HG03442 (cell line): ENCODE measurements around the gene CPNE2.
"Not testable (repeated sequence)": the region's sequence is repeated elsewhere in the genome, so short reads cannot be mapped to it uniquely, and the experiment has no call there.

Experiments
- ATAC-seq: cut with Tn5 transposase; IDR thresholded peaks from one replicate; pipeline ENCODE4 v1.9.1; 2021; ENCODE audit warnings: mild to moderate bottlenecking, moderate library complexity; ENCODE audit not compliant: unreplicated experiment

The CPNE2 gene

DNA sequence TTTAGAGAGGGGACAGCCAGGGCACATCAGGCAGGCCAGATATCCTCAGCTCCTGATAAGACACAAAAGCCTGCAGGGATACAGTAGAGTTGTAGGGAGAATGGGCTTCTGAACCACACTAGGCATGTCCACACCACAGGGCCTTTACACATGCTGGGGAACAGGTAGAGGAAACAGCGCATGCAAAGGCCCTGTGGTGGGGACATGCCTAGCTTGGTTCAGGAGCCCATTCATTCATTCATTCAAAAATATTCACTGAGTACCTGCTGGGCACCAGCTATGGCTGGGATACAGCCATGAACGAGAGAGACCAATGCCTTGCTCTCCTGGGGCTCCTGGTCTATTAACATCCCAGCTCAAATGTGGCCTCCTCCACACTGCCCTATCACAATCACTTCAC lies 4.4 kb downstream of the CPNE2 start:
- no peak for ATAC-seq

DNA sequence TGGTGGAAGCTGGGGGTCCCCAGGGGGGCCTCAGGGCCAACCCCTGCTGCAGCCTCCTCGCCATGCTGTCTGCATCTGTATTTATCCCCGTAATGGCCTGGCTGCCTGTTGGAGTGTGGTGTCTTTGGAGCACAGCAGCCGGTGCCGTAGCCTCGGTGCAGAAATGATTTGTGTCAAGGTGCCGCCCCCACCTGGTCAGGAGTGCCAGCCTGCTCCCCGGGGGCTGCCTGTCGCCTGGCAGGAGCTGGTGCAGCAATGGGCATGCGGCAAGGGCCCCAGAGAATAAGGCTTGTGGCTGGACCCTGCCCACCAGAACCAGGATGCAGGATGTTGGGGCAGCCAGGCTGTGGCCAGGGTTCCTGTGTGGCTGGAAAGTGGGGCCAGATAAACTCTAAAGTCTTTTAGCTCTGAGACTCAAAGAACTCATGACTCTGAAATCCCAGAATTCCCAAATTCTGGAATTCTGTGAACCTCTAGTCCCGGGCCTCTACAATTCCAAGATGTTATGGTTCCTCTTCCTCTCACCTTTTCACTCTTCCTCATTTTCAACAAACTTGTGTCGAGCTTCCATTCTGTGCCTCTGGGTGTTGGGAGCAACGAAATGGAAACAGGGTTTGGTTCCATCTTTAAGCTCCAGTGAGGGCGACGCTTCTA lies 5.9 kb downstream of the CPNE2 start:
- ATAC-seq: no peak

DNA sequence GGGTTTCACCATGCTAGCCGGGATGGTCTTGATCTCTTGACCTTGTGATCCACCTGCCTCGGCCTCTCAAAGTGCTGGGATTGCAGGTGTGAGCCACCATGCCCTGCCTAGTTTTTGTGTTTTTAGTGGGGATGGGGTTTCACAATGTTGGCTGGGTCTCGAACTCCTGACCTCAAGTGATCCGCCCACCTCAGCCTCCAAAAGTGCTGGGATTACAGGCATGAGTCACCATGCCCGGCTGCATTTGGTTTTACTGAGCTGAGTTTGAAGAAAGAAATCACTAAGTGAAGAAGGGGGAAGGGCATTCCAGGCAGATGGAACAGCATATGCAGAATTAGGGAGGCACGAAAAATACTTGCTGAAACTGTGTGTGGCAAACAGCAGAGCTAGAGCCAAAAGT lies 7.6 kb downstream of the CPNE2 start:
- ATAC-seq: not testable (repeated sequence)

DNA sequence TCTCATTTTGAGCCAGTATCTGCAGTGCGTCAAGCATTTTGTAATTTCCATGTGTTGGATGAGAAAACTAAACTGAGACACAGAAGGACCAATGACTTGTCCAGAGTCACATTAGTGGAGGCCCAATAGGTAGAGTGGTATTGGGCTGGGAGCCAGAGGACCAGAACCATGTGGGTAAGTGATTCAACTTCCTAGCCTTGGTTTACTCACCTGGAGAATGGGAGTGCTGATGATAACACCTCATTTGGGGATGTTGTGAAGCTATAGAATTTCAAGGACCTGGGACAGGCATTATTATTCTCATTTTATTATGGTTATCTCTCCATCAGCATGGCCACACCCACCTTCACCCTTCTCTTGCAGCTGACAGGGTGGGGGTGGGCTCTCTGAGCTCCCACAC lies 8.1 kb downstream of the CPNE2 start:
- no peak for ATAC-seq

DNA sequence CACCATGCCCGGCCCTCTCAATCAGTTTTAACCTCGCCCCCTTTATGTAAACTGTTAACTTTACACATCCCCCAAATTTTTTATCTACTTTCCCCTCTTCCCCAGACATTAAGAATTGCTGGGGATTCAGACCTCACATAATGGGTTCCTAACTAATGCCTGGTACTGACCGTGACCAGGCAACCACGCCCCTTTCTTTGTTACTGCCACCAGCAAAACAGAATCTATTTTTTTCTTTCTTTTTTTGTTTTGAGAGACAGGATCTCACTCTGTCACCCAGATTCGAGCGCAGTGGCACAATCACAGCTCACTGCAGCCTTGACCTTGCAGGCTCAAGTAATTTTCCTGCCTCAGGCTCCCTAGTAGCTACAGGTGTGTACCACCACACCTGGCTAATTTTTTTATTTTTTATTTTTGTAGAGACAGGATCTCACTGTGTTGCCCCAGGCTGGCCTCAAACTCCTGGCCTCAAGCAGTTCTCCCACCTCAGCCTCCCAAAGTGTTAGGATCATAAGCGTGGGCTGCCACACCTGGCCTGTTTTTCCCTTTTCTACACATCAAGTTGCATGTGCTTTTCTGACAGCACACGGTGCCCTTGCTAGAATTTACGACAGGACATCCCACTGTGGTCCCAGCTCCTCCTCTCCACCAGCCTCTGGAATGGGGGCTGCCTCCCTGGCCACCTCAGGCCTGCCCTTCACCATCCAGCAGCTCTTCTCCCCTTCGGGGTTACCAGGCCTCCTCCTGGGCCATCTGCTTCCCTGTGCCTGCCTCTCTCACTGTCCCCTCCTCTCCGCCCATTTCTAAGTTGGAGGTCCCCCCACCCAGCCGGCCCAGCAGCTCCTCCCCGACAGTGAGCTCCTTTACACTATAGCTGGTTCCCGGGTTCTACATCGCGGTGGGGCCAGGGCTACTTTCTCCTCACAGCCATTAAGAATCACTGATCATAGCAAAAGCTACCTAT lies 10.8 kb downstream of the CPNE2 start:
- ATAC-seq: no peak

DNA sequence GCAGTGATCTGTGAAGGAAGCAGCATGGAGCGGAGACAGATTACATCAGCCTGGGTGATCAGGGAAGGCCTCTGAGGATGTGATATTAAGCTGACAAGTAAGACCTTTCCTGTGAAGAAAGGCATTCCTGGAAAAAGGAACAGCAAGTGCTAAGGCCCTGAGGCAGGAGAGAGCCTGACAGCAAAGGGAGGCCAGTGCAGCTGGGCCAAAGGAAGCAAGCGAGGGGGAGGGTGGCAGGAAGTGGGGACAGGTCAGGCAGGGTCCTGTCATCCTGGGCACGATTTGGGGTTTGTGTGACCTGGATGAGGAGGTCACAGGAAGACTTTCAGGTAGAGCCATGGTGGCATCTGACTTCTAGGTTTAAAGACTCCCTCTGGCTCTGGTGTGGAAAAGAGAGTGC lies 12.3 kb downstream of the CPNE2 start:
- no peak for ATAC-seq

DNA sequence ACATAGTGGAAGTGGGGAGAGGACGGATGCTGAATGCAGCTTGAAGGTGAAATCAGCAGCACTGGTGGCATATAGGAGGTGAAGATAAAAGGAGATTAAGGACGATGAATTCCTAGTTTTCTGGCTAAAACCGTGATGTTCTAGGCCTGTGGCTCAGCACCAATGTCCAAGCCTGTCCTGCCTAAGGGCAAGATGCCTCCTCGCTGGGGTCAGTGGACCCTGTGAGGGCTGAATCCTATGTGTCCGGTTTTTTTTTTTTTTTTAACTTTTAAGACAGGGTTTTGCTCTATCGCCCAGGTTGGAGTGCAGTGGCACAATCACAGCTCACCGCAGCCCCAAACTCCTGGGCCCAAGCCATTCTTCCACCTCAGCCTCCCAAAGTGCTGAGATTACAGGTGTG lies 12.8 kb downstream of the CPNE2 start:
- ATAC-seq: no peak

DNA sequence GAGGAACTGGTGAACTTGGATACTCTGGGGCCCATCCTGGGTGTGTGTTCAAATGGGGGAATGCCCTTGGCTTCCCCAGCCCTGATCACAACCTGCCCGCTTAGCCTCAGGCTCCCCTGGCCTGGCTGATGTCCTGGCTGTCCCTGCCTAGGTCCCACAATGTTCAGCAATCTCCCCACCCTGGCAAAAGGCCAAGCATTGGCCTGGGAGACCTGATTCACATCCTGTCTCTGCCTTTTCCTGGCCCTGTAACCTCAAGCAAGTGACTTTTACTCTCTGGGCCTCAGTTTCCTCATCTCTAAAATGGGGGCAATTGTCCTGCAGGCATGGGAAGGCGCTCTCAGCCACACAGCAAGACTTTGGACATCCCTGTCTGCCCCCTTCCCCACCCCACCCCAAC lies 14.4 kb downstream of the CPNE2 start:
- ATAC-seq: no peak

DNA sequence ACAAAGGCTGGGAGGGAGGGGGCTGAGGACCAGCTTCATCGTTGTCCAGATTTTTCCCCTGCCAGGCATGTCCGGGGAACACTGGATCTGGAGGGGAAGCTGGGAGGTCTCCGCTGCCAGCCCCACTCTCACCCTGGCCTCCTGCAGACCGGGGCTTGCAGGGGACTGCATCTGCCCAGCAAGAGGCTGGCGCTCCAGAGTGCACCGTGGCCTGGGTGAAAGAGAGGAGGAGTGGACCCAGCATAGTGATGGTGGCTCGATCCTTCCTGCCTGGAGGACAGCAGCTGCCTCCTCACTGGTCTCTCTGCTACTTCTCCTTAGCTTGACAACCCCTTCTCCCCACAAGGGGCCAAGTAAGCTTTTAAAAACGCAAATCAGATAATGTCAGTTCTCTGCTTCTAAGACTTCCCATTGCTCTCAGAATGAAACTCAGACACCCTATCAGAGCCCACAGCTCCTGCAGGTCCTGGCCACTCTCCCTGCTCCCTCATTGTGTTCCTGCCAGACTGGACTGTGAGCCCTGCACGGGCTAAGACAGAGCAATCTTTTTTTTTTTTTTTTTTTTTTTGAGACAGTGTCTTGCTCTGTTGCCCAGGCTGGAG lies 15.0 kb downstream of the CPNE2 start:
- ATAC-seq: no peak

DNA sequence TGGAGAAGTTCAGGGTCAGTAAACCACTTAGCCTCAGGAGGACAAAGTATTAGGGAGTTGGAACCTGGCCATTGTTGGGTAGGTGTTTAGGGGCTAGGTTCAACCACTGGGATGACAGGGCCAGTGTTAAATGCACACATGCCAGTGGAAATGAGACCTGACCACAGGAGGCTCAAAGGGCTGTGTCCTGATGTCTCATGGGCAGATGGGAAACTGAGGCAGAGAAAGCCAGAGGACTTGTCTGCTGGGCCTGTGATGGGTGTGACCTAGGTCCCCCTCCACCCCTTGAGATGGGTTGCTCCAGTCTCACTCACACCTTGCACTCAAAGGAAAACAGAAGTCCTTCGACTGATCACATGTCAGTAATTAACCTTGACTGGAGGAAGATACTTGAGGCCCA lies 16.0 kb downstream of the CPNE2 start:
- ATAC-seq: no peak

DNA sequence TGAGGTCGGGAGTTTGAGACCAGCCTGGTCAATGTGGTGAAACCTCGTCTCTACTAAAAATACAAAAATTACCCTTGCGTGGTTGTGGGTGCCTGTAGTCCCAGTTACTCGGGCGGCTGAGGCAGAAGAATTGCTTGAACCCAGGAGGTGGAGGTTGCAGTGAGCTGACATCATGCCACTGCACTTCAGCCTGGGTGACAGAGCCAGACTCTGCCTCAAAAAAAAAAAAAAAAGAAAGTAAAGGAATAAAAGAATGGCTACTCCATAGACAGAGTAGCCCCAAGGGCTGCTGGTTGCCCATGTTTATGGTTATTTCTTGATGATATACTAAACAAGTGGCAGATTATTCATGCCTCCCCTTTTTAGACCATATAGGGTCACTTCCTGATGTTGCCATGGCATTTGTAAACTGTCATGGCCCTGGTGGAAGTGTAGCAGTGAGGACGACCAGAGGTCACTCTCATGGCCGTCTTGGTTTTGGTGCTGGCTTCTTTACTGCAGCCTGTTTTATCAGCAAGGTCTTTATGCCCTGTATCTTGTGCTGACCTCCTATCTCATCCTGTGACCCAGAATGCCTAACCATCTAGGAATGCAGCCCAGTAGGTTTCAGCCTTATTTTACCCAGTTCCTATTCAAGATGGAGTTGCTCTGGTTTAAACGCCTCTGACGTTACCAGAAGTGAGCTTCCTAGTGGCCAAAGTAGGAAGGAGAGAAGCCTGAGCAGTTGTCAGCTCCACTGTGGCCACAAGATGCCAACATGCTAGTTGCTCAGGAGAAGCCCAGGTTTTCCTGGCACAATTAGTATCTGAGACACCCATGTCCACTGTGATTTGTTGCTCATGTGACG lies 17.1 kb downstream of the CPNE2 start:
- not testable (repeated sequence) for ATAC-seq

DNA sequence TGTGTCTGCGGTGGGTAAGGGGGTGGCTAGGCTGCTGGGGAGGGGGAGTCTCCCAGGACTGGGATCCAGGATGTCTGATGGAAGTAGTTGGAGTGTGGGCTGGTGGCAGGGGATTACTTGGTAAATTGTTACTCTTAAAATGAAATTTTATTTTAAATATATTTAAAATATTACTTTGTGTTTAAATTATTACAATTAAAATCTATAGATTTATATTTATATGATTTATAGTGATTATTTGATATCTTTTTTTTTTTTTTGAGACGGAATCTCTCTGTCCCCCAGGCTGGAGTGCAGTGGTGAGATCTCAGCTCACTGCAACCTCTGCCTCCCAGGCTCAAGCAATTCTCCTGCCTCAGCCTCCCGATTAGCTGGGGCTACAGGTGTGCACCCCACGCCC lies 18.6 kb downstream of the CPNE2 start:
- ATAC-seq: no peak

DNA sequence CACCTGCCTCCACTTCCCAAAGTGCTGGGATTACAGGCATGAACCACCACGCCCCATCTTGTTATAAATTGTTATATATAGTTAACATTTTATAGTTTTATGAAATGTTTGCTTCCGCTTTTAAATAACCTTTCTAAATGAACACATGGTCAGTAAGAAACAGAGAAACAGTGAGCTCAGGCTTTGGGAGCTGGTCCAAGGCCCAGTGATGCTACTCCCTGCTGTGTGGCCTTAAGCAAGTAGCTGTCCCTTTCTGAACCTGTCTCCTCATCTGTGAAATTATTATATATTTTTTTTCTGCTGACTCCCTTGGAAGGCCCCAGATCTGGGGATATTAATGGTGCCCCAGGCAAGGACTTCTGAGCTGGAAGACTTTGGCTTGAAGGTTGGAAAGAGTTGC lies 19.0 kb downstream of the CPNE2 start:
- ATAC-seq: no peak

DNA sequence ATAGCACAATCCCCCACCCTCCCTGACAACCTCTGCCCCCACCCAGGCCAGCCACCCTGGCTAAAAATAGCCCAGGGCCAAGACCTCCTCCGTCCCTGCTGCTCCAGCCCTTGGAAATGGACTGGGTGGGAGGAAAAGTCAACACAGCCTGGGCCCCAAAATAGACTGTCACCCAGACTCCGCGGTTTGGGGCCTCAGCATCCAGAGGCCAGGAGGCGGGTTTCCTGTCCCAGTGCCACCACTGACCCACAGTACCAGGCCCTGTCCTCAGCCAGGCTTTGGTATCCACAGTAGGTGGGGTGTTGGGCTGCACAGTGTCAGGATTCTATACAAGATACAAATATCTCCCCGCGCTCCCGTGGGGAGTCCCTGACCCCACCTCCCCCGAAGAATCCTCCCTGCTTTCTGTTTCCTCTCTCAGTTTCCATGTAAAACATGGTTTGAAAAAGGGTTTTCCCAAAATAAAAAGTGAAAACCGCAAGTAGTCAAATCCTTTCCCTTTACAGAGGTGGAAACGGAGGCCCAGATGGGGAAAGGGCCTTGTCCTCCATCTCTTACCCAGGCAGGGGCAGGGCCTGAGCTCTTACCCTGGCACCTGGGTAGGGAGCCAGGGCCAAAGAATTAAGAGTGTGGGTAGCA lies 20.1 kb downstream of the CPNE2 start:
- ATAC-seq: no peak

DNA sequence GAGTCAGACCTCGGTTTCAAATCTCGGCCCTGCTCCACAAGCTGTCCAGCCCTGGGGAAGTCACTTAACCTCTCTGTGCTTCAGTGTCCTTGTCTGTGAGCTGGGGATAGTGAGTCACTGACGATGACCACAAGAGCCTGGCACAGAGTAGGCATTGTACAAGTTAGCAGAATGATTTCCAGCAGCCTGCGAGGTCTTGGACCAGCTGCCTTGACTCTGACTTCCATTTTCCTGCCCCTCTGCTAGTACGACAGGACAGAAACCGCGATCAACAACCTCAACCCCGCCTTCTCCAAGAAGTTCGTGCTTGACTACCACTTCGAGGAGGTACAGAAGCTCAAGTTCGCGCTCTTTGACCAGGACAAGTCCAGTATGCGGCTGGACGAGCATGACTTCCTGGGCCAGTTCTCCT lies 20.7 kb downstream of the CPNE2 start:
- no peak for ATAC-seq

DNA sequence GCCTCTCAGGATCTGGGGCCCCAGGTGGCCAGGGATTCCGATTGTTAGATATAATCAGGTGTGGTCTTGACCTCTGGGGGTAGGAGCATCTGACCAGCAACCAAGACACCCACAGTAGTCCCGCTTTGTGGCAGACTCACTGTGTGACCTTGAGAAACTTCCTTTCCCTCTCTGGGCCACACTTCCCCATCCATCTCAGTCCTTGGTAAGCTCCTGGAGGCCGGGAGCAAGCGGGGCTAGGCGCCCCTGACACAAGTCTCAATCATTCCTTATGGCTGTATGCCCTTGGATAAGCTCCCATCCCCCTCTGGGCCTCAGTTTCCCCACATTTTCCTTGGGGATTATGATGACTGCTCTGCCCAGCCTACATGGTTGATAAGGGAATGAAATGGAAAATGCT lies 21.3 kb downstream of the CPNE2 start:
- no peak for ATAC-seq

DNA sequence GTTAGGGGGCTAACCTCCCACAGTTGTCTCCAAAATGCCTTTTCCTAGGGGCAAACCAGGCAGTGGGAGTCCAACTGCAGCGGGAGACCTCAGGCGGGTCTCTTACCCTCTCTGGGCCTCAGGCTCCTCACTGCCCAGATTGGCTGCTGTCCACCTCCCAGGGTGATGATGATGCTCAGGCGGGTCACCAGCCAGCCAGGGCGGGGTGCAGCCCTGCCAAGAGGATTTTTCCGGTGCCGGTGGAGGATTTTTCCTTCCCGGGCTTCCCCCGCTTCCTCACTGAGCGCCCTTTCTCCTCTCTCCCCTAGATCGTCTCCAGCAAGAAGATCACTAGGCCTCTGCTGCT lies 22.8 kb downstream of the CPNE2 start:
- ATAC-seq: no peak

DNA sequence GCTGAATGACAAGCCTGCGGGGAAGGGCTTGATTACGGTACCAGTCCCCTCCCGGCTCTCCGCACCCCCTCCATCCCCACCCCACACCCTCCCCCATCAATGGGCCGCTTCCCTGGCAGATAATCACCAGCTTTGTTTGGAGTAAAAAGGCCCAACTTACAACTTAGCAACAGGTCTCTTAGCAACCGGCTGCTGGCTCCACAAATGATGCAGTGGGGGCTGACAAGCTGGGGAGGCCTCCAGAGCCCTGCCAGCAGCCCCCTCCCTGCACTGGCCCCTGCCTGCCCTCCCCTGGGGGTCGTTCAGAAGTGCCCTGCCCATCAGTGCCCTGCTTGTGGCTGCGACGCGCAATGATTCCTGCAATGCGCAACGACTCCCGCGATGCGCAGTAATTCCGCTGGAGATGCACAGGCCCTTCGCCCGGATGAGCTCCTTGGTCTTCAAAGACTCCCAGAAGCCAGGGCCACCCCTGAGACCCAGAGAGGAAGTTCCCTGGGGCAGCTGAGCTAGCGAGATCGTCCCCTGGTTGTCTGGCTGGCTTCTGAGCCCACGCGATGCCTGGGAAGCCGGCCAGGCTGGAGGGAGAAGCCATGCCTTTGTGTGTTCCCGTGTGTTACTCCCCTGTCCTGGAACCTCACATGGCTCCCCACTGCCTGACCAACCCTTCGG lies 23.3 kb downstream of the CPNE2 start:
- ATAC-seq: no peak

DNA sequence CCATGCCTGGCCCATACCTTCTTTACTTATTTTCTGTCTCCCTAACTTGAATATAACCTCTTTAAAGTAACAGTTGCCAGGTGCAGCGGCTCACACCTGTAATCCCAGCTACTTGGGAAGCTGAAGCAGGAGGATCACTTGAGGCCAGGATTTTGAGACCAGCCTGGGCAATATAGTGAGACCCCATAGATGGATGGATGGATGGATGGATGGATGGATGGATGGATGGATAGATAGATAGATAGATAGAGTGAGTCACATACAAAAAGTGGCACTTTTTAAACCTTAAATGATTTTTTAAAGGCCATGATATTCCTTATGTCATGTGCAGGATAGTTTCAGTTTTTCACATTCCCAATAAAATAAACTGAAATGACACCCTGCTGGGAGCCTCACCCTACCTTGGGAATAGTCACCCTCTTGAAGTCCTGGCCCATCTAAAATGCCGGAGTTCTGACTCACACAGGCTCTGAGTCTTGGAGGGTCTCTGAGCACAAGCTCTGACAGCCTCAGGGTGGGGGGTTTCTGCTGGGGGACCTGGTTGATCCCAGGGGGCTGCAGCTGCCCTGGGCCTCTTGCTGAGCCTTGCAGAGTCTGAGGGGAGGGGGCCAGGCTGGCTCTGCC lies 26.2 kb downstream of the CPNE2 start:
- ATAC-seq: no peak
